ENCODE data around the gene CENPO. TPM values are rescaled to one million over a fixed set of nuclear protein-coding genes. Genes with fewer than 3 reads are reported as not detected.

Gene CENPO
- total RNA-seq, 1 experiment from 2014 or later: 39.3 TPM

- no peaks in the 10 kb centered on the region for H3K9me3 ChIP-seq (ENCODE audit: control insufficient read depth, insufficient read depth, low read depth, low read length)
- peaks cover 15% of the 10 kb centered on the region for H3K36me3 ChIP-seq (ENCODE audit: control insufficient read depth, insufficient read depth, low read length)
- intact Hi-C loops (cut with micrococcal nuclease; ENCODE audit: unreplicated experiment) (no loop called here), in situ Hi-C loops (cut with HindIII; ENCODE audit: low pct_unique_long_range_greater_than_20kb, low sequenced_read_pairs) (no loop called here)
- TF ChIP-seq POLR2AphosphoS5 (IDR thresholded peaks at IDR 0.05; ENCODE audit: low read depth, low read length): no peak
- TF ChIP-seq, protein P1, sequence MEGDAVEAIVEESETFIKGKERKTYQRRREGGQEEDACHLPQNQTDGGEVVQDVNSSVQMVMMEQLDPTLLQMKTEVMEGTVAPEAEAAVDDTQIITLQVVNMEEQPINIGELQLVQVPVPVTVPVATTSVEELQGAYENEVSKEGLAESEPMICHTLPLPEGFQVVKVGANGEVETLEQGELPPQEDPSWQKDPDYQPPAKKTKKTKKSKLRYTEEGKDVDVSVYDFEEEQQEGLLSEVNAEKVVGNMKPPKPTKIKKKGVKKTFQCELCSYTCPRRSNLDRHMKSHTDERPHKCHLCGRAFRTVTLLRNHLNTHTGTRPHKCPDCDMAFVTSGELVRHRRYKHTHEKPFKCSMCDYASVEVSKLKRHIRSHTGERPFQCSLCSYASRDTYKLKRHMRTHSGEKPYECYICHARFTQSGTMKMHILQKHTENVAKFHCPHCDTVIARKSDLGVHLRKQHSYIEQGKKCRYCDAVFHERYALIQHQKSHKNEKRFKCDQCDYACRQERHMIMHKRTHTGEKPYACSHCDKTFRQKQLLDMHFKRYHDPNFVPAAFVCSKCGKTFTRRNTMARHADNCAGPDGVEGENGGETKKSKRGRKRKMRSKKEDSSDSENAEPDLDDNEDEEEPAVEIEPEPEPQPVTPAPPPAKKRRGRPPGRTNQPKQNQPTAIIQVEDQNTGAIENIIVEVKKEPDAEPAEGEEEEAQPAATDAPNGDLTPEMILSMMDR (IDR thresholded peaks at IDR 0.05): no peak
- BruUV-seq (replicated peaks): no TSS peak
- DNase-seq (ENCODE audit: low read depth, low spot score): no peak
- ATAC-seq: no peak
- peaks cover 4% of the 10 kb centered on the region; the same call in 1 of the 2 replicates for H3K4me1 ChIP-seq (ENCODE audit: control insufficient read depth, insufficient read depth, low read length)
- CTCF ChIA-PET: no interaction called here
- H3K4me3 ChIP-seq (ENCODE audit: low read depth in 2 of 2, low read length in 2 of 2): no peak overlapping the region
- no peaks in the 10 kb centered on the region for H3K27me3 ChIP-seq (ENCODE audit: control insufficient read depth, insufficient read depth, low read length)
- POLR2A ChIA-PET: no interaction called here
- no peak overlapping the region for H3K27ac ChIP-seq (ENCODE audit: low read length)
These were observed 20.5 kb downstream of the CENPO start for GRCh38 chr2:24813691-24814137.

DNA sequence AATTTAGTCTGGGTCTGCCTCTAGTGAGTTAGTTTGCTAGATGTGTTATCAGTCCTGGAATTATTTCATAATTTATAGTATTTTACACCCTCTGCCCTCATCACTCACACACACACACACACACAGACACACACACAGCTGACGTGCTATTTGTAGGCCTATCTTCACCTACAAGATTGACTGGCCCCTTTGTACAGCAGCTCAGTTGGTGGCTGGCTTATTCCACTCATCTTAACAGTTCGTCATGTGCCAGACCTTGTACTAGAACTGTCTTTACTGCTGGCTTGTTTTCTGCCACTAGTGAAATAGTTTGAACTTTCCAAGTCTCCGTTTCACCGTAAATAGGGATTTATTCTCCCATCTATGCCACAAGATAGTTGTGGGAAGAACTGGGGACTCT, 21.3 kb downstream of the CENPO start:
- H3K9me3 ChIP-seq (ENCODE audit: control insufficient read depth, insufficient read depth, low read depth, low read length): no peaks in the 10 kb centered on the region
- no peak overlapping the region for H3K27ac ChIP-seq (ENCODE audit: low read length)
- H3K27me3 ChIP-seq (ENCODE audit: control insufficient read depth, insufficient read depth, low read length): no peaks in the 10 kb centered on the region
- CTCF ChIA-PET: no interaction called here
- DNase-seq (ENCODE audit: low read depth, low spot score): no peak
- POLR2A ChIA-PET: no interaction called here
- intact Hi-C loops (cut with micrococcal nuclease; ENCODE audit: unreplicated experiment) (no loop called here), in situ Hi-C loops (cut with HindIII; ENCODE audit: low pct_unique_long_range_greater_than_20kb, low sequenced_read_pairs) (no loop called here)
- no peak overlapping the region for H3K4me3 ChIP-seq (ENCODE audit: low read depth in 2 of 2, low read length in 2 of 2)
- no peak for TF ChIP-seq SIN3A (IDR thresholded peaks at IDR 0.05; ENCODE audit: borderline replicate concordance, insufficient read depth, low read depth, low read length)
- TF ChIP-seq POLR2AphosphoS5 (IDR thresholded peaks at IDR 0.05; ENCODE audit: low read depth, low read length): no peak
- TF ChIP-seq TCF7L2 (IDR thresholded peaks at IDR 0.05; ENCODE audit: low read depth, low read length): no peak
- TF ChIP-seq REST (IDR thresholded peaks at IDR 0.05; ENCODE audit: insufficient read depth in 1 of 2, low read depth in 2 of 2, low read length in 1 of 2): no peak
- TF ChIP-seq, protein P1 (IDR thresholded peaks at IDR 0.05): no peak
- peaks cover 17% of the 10 kb centered on the region for H3K36me3 ChIP-seq (ENCODE audit: control insufficient read depth, insufficient read depth, low read length)
- no peaks in the 10 kb centered on the region for H3K4me1 ChIP-seq (ENCODE audit: control insufficient read depth, insufficient read depth, low read length)
- no peak for ATAC-seq
- no TSS peak for BruUV-seq (replicated peaks)
